Adrenal gland (tissue), 12 donors: ENCODE results near the gene DHX58. TPM values are rescaled to one million over a fixed set of nuclear protein-coding genes. Genes with fewer than 3 reads are reported as not detected.

ENCODE experiments used
- DNase-seq, 7 donors: peaks; one replicate each; pipeline ENCODE4 v3.0.0-alpha.2; 2019 to 2020
- H3K27ac ChIP-seq, 5 donors: fragments of 200-600 bp; sonication (generic) in 4 of 5; 1 replicate in 3 of 5; 2 replicates in 2 of 5; pipeline versions ENCODE4 v1.5.1 to v1.8.0; 2016 to 2020; ENCODE audit warnings: mild to moderate bottlenecking in 1 of 5
- H3K27me3 ChIP-seq: fragments of 200-600 bp; 2 replicates; pipeline ENCODE4 v1.8.0; 2021
- H3K36me3 ChIP-seq, 2 donors: fragments of 200-600 bp; replicated peaks in 1 of 2; 1 replicate in 1 of 2; 2 replicates in 1 of 2; pipeline versions ENCODE4 v1.5.1 to v1.8.0; 2018 to 2022
- H3K4me1 ChIP-seq, 2 donors: fragments of 200-600 bp; replicated peaks in 1 of 2; 1 replicate in 1 of 2; 2 replicates in 1 of 2; pipeline versions ENCODE4 v1.5.1 to v1.8.0; 2018 to 2021
- H3K4me3 ChIP-seq, 4 donors: fragments of 200-600 bp; sonication (generic) in 3 of 4; one replicate each; pipeline ENCODE4 v1.5.1; 2016 to 2018
- H3K9me3 ChIP-seq, 3 donors: fragments of 200-600 bp; sonication (generic) in 1 of 3; replicated peaks in 1 of 3; 1 replicate in 2 of 3; 2 replicates in 1 of 3; pipeline versions ENCODE4 v1.5.1 to v1.8.0; 2016 to 2021
- CTCF ChIP-seq, 6 experiments: fragments of 450-650 bp in 4 of 6; fragments of 200-600 bp in 2 of 6; sonication (generic) in 1 of 6; IDR thresholded peaks; 1 replicate in 5 of 6; 2 replicates in 1 of 6; pipeline versions ENCODE4 v1.5.1 to v1.8.0; 2016 to 2021; ENCODE audit warnings: antibody characterized with exemption in 6 of 6, mild to moderate bottlenecking in 2 of 6, moderate library complexity in 1 of 6
- POLR2A ChIP-seq, 2 donors: fragments of 450-650 bp; IDR thresholded peaks; one replicate each; pipeline ENCODE4 v1.6.1; 2017; ENCODE audit warnings: antibody characterized with exemption in 2 of 2, mild to moderate bottlenecking in 2 of 2, moderate library complexity in 1 of 2
- WGBS, 4 donors: extraction: QIAGEN DNeasy Blood & Tissue Kit in 2 of 4; methylation state at CpG; one replicate each; pipeline versions ENCODE4 v1.1.5 to v1.1.7; 2013 to 2017; 5-methylcytosine and 5-hydroxymethylcytosine counted together
- intact Hi-C, 2 donors: fragments of 100-400 bp; cut with DNase I; formaldehyde crosslinking; loops; one replicate each; pipeline versions ENCODE4 v1.14.1 to v1.15.0; 2022 to 2023
- polyA plus RNA-seq, 3 donors: library from polyadenylated mRNA; stranded (reverse); fragments of 200-250 nt in 2 of 3; fragments of 350-450 nt in 1 of 3; fragmentation: Illumina TruSeq in 1 of 3; extraction: RNeasy Lipid Tissue Mini Kit (QIAGEN cat#74804) in 1 of 3; gene quantifications; one replicate each; pipeline ENCODE4 v1.2.3, GENCODE V29; 2013 to 2014
- total RNA-seq, 9 donors: library from RNA; depleted of rRNA in 4 of 9; stranded (reverse); fragments of >200 nt in 4 of 9; fragments of 120-200 nt in 1 of 9; fragmentation: NEBNext Ultra II Directional in 1 of 9; extraction: Animal tissue kit (Norgen Biotek cat#: 25700) in 1 of 9; gene quantifications; one replicate each; pipeline versions ENCODE4 v1.1.0 to v1.2.4, GENCODE V29; 2013 to 2023
- donor health status: healthy with polysubstance abuse.
- donor health status: Bipolar disorder and iron deficiency.
- donor health status: DM: yes; HTN: yes; CAD: no.
- donor health status: DM: no; HTN: no; CAD: no.
- donor health status: DM: no; HTN: no; CAD: no.
- donor health status: DM: yes; HTN: yes; CAD: no.

The DHX58 gene
- total and polyA plus RNA-seq, 12 donors: 16.3 to 117 (median 31.9) TPM

- H3K27me3 ChIP-seq: peaks cover 4% of the 10 kb centered on the region
- no peaks in the 10 kb centered on the region for H3K9me3 ChIP-seq
- no peak for DNase-seq
- H3K4me1 ChIP-seq: no peaks in the 10 kb centered on the region
- no peak for TF ChIP-seq CTCF (IDR thresholded peaks at IDR 0.05)
- no peak for TF ChIP-seq POLR2A (IDR thresholded peaks at IDR 0.05)
- intact Hi-C loops: no loop called here
- no peak overlapping the region for H3K4me3 ChIP-seq
- no peak overlapping the region for H3K27ac ChIP-seq
- WGBS, 4 donors: 85 to 90% (median 88%) methylated on average over 7 to 8 of the region's 8 CpGs
- H3K36me3 ChIP-seq: no peaks in the 10 kb centered on the region
Measured at GRCh38 chr17:42088736-42089135, 23.8 kb downstream of the DHX58 start.

GRCh38 chr17:42087736-42088705 is 24.5 kb downstream of the DHX58 start:
- Histone ChIP-seq H3K36me3 (no peaks in the 10 kb centered on the region), H3K27ac (no peak overlapping the region), H3K9me3 (no peaks in the 10 kb centered on the region), H3K27me3 (peaks cover 4% of the 10 kb centered on the region), H3K4me1 (no peaks in the 10 kb centered on the region), H3K4me3 (no peak overlapping the region)
- intact Hi-C loops: no loop called here
- 70 to 73% (median 72%) methylated on average over 6 to 20 of the region's 20 CpGs for WGBS, 4 donors
- DNase-seq: no peak
- TF ChIP-seq POLR2A (IDR thresholded peaks at IDR 0.05): no peak

GRCh38 chr17:42087042-42087701 is 25.3 kb downstream of the DHX58 start:
- Histone ChIP-seq H3K27ac (no peak overlapping the region), H3K4me3 (no peak overlapping the region), H3K36me3 (no peaks in the 10 kb centered on the region), H3K4me1 (no peaks in the 10 kb centered on the region), H3K9me3 (no peaks in the 10 kb centered on the region), H3K27me3 (peaks cover 4% of the 10 kb centered on the region)
- intact Hi-C loops: no loop called here
- 45 to 63% (median 55%) methylated on average over 7 of the region's 7 CpGs for WGBS, 4 donors
- no peak for DNase-seq
- TF ChIP-seq POLR2A (IDR thresholded peaks at IDR 0.05): no peak
- TF ChIP-seq CTCF (IDR thresholded peaks at IDR 0.05): no peak

GRCh38 chr17:42081516-42082129 is 30.9 kb downstream of the DHX58 start:
- no peak for DNase-seq
- H3K27ac ChIP-seq: no peak overlapping the region
- H3K4me1 ChIP-seq: no peaks in the 10 kb centered on the region
- 84 to 92% (median 91%) methylated on average over 8 to 9 of the region's 9 CpGs for WGBS, 4 donors
- H3K9me3 ChIP-seq: no peaks in the 10 kb centered on the region
- no peak for TF ChIP-seq CTCF (IDR thresholded peaks at IDR 0.05)
- TF ChIP-seq POLR2A (IDR thresholded peaks at IDR 0.05): no peak
- no peak overlapping the region for H3K4me3 ChIP-seq
- intact Hi-C loops: no loop called here
- H3K27me3 ChIP-seq: no peaks in the 10 kb centered on the region
- H3K36me3 ChIP-seq: no peaks in the 10 kb centered on the region
